Astrocyte of the cerebellum (primary cell): Measurements from ENCODE around the gene MEGF8.
A peak's percentile ranks its signal among the peaks of the same experiment; 100 is the strongest.

ENCODE experiments used
- DNase-seq: peaks from one replicate; pipeline ENCODE4 v3.0.0-alpha.2; 2011; ENCODE audit warnings: low read depth
- H3K4me3 ChIP-seq: 2 replicates; pipeline ENCODE4 v1.5.1; 2011; ENCODE audit warnings: mild to moderate bottlenecking, low read depth, low read length, moderate library complexity
- CTCF ChIP-seq: IDR thresholded peaks from 2 replicates; pipeline ENCODE4 v1.5.1; 2012; ENCODE audit warnings: low read length, low read depth, moderate library complexity, mild to moderate bottlenecking; ENCODE audit errors: missing control alignments
- in situ Hi-C: cut with HindIII; loops from 2 replicates; pipeline ENCODE4 v1.10.0; 2017; ENCODE audit warnings: low sequenced_read_pairs

The MEGF8 gene

DNA sequence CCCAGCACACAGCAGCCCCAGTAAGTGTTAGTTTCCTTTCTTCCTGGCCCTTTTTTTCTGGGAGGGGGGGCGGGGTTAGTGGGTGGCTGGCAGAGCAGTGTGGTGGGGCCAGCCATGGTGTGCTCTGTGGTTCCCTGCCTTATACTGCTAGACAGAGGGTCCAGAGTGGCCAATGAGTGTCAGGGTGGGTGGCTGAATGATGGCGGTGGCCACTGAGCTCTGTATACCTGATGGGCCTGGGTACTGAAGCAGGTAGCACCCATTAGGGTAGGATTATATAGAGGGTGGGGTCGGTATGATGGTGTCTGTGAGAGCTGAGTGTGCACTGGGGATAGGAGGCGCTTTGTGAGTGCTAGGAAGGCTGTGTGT, 42.6 kb upstream of the MEGF8 start:
- no peak for TF ChIP-seq CTCF
- DNase-seq, result no peak
- in situ Hi-C loops, result no loop called here
- no peak overlapping the region for H3K4me3 ChIP-seq

DNA sequence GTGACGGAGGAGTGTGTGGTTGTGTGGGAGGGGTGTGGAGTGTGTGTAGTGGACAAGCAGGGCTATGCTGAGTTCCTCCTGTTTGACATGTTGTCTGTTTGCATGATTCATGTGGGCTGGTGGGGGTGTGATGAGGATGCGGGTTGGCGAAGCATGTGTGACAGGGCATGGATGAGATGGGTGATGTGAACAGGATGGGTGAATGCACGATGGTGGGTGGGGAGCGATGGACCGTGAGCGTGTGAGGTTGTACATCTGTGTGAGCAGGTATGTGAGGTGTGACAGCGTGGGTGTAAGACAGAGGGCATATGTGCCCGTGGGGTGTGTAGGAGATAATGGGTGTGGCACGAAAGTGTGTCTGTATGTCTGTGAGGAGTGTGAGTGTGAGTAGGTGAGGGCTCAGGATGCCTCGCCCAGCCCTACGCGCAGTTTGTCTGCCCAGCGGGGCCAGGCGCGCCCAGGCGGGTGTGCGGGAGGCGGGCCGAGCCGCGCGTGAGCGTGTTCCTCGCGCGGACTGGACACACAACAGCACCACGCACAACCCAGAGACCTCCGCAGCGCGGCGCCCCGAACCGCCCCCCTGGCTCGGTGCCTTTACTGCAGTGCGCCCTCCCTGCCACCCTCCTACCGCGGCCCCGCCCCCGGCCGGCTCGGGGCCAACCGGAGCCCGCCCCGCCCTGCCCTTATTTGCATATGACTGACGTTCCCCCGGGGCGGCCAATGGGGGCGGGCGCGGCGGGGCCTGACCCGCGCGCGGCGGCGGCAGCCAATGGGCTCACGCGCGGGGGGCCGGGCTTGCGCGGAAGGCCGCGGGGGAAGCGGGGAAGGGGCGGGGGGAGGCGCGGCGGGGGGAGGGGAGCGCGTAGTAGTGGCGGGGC, 42.0 kb upstream of the MEGF8 start:
- in situ Hi-C loops, result no loop called here

GRCh38 chr19:42284066-42284501, 41.4 kb upstream of the MEGF8 start:
- DNase-seq, result peak; percentile 41
- peak overlapping the region; percentile 24 for H3K4me3 ChIP-seq
- no peak for TF ChIP-seq CTCF
- in situ Hi-C loops, result no loop called here

More for the DNA sequence above, 42.0 kb upstream of the MEGF8 start:
- H3K4me3 ChIP-seq, result peak overlapping the region; percentile 28
- TF ChIP-seq CTCF, result no peak
- DNase-seq, result peak; percentile 75

GRCh38 chr19:42284591-42285341, 40.7 kb upstream of the MEGF8 start:
- peak overlapping the region; percentile 75 for H3K4me3 ChIP-seq
- DNase-seq, result no peak
- in situ Hi-C loops, result no loop called here
- no peak for TF ChIP-seq CTCF

DNA sequence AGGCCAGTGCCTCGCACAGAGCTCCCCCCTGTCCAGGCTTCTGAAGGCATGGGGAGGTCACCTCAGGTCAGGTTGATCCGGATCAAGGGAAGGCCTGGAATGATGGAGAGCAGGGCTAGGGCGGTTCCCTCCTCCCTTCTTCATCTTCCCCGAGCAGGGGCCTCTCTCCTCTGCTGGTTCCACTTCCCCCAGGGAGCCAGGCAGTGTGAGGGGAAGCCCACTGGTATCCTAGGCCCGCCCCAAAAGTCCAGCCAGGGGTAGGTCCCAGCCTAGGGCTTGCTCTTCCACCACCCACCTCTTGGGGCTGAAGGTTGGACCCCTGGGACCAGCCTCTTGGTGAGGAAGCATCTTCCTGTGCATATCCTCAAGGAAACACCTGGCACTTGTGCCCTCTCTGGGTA, 39.9 kb upstream of the MEGF8 start:
- peak overlapping the region; percentile 75 for H3K4me3 ChIP-seq
- TF ChIP-seq CTCF, result no peak
- in situ Hi-C loops, result no loop called here
- DNase-seq, result no peak

GRCh38 chr19:42285988-42286348, 39.5 kb upstream of the MEGF8 start:
- DNase-seq, result no peak
- H3K4me3 ChIP-seq, result peak overlapping the region; percentile 75
- no peak for TF ChIP-seq CTCF
- in situ Hi-C loops, result no loop called here
